Stimulated activated naive CD8-positive, alpha-beta T cell treated with anti-CD3 and anti-CD28 coated beads, Interleukin-15, Interleukin-2, amounts not matched to agents 100 ng/mL and 50 ng/mL, for 24 hours (primary cell): ENCODE results near the gene FABP1.

Experiments
- H3K27ac Mint-ChIP-seq: one replicate; pipeline ENCODE4 v1.8.0; 2021; ENCODE audit warnings: mild to moderate bottlenecking, mixed read lengths
- H3K27me3 Mint-ChIP-seq: one replicate; pipeline ENCODE4 v1.8.0; 2021; ENCODE audit warnings: mixed read lengths
- H3K36me3 Mint-ChIP-seq: one replicate; pipeline ENCODE4 v1.8.0; 2021; ENCODE audit warnings: low read depth, mixed read lengths
- H3K4me1 Mint-ChIP-seq: one replicate; pipeline ENCODE4 v1.8.0; 2021; ENCODE audit warnings: low read depth, mixed read lengths
- H3K4me3 Mint-ChIP-seq: one replicate; pipeline ENCODE4 v1.8.0; 2021; ENCODE audit warnings: mild to moderate bottlenecking, mixed read lengths
- H3K9me3 Mint-ChIP-seq: one replicate; pipeline ENCODE4 v1.8.0; 2021; ENCODE audit warnings: mixed read lengths

The FABP1 gene

GRCh38 chr2:88127888-88128653 is at the start of gene FABP1:
TSS of gene FABP1 (minus strand) at chr2:88128062. CDS start at chr2:88128017, 45 bp downstream.
- Mint-ChIP-seq H3K36me3 (no peaks in the 10 kb centered on the region), H3K27me3 (peaks cover 7% of the 10 kb centered on the region), H3K4me1 (no peaks in the 10 kb centered on the region), H3K27ac (no peak within 1 kb of the TSS), H3K4me3 (no peak within 1 kb of the TSS), H3K9me3 (no peaks in the 10 kb centered on the region)

GRCh38 chr2:88177556-88177955 is 49.7 kb upstream of the FABP1 start:
- H3K4me1 Mint-ChIP-seq, result peaks cover 12% of the 10 kb centered on the region
- no peaks in the 10 kb centered on the region for H3K27me3 Mint-ChIP-seq

GRCh38 chr2:88176352-88176984 is 48.6 kb upstream of the FABP1 start:
- Mint-ChIP-seq H3K27ac (no peak overlapping the region), H3K27me3 (no peaks in the 10 kb centered on the region)

More at GRCh38 chr2:88177556-88177955, 49.7 kb upstream of the FABP1 start:
- Mint-ChIP-seq H3K27ac (no peak overlapping the region), H3K36me3 (no peaks in the 10 kb centered on the region), H3K4me3 (no peak overlapping the region), H3K9me3 (no peaks in the 10 kb centered on the region)

GRCh38 chr2:88172882-88173281 is 45.0 kb upstream of the FABP1 start:
- Mint-ChIP-seq H3K36me3 (no peaks in the 10 kb centered on the region), H3K4me3 (no peak overlapping the region), H3K27ac (no peak overlapping the region), H3K27me3 (no peaks in the 10 kb centered on the region), H3K4me1 (peaks cover 13% of the 10 kb centered on the region), H3K9me3 (no peaks in the 10 kb centered on the region)

More at GRCh38 chr2:88176352-88176984, 48.6 kb upstream of the FABP1 start:
- no peaks in the 10 kb centered on the region for H3K36me3 Mint-ChIP-seq
- H3K4me1 Mint-ChIP-seq, result peaks cover 5% of the 10 kb centered on the region
- H3K4me3 Mint-ChIP-seq, result no peak overlapping the region
- no peaks in the 10 kb centered on the region for H3K9me3 Mint-ChIP-seq

GRCh38 chr2:88171966-88172365 is 44.1 kb upstream of the FABP1 start:
- H3K27ac Mint-ChIP-seq, result no peak overlapping the region
- H3K27me3 Mint-ChIP-seq, result no peaks in the 10 kb centered on the region
- no peaks in the 10 kb centered on the region for H3K9me3 Mint-ChIP-seq
- H3K36me3 Mint-ChIP-seq, result no peaks in the 10 kb centered on the region
- H3K4me1 Mint-ChIP-seq, result peaks cover 13% of the 10 kb centered on the region
- peak overlapping the region; percentile 80 for H3K4me3 Mint-ChIP-seq

GRCh38 chr2:88170472-88170892 is 42.6 kb upstream of the FABP1 start:
- peak overlapping the region; percentile 80 for H3K4me3 Mint-ChIP-seq
- no peaks in the 10 kb centered on the region for H3K36me3 Mint-ChIP-seq
- peak overlapping the region; percentile 83 for H3K27ac Mint-ChIP-seq
- H3K4me1 Mint-ChIP-seq, result peaks cover 13% of the 10 kb centered on the region
- no peaks in the 10 kb centered on the region for H3K9me3 Mint-ChIP-seq
- H3K27me3 Mint-ChIP-seq, result no peaks in the 10 kb centered on the region

- H3K27me3 Mint-ChIP-seq, result no peaks in the 10 kb centered on the region
- no peak overlapping the region for H3K27ac Mint-ChIP-seq
- H3K4me3 Mint-ChIP-seq, result no peak overlapping the region
- H3K9me3 Mint-ChIP-seq, result no peaks in the 10 kb centered on the region
- H3K4me1 Mint-ChIP-seq, result peaks cover 13% of the 10 kb centered on the region
- H3K36me3 Mint-ChIP-seq, result no peaks in the 10 kb centered on the region
These were observed 40.5 kb upstream of the FABP1 start for GRCh38 chr2:88168386-88168785.

- Mint-ChIP-seq H3K27ac (no peak overlapping the region), H3K9me3 (no peaks in the 10 kb centered on the region), H3K27me3 (no peaks in the 10 kb centered on the region), H3K4me1 (peaks cover 13% of the 10 kb centered on the region), H3K36me3 (no peaks in the 10 kb centered on the region), H3K4me3 (no peak overlapping the region)
These were observed 39.9 kb upstream of the FABP1 start for GRCh38 chr2:88167740-88168139.

- no peaks in the 10 kb centered on the region for H3K36me3 Mint-ChIP-seq
- no peak overlapping the region for H3K27ac Mint-ChIP-seq
- no peaks in the 10 kb centered on the region for H3K27me3 Mint-ChIP-seq
- peaks cover 3% of the 10 kb centered on the region for H3K4me1 Mint-ChIP-seq
- no peaks in the 10 kb centered on the region for H3K9me3 Mint-ChIP-seq
- H3K4me3 Mint-ChIP-seq, result no peak overlapping the region
These were observed 37.6 kb upstream of the FABP1 start for GRCh38 chr2:88165332-88166003.

GRCh38 chr2:88161446-88162244 is 33.8 kb upstream of the FABP1 start:
- Mint-ChIP-seq H3K27ac (no peak overlapping the region), H3K4me1 (no peaks in the 10 kb centered on the region), H3K27me3 (no peaks in the 10 kb centered on the region), H3K4me3 (no peak overlapping the region), H3K9me3 (no peaks in the 10 kb centered on the region), H3K36me3 (no peaks in the 10 kb centered on the region)

GRCh38 chr2:88160517-88160916 is 32.7 kb upstream of the FABP1 start:
- no peaks in the 10 kb centered on the region for H3K27me3 Mint-ChIP-seq
- no peaks in the 10 kb centered on the region for H3K36me3 Mint-ChIP-seq
- H3K4me1 Mint-ChIP-seq, result no peaks in the 10 kb centered on the region
- H3K4me3 Mint-ChIP-seq, result no peak overlapping the region
- H3K9me3 Mint-ChIP-seq, result no peaks in the 10 kb centered on the region
- H3K27ac Mint-ChIP-seq, result no peak overlapping the region

- Mint-ChIP-seq H3K27me3 (no peaks in the 10 kb centered on the region), H3K4me1 (no peaks in the 10 kb centered on the region), H3K4me3 (no peak overlapping the region), H3K27ac (no peak overlapping the region), H3K36me3 (no peaks in the 10 kb centered on the region), H3K9me3 (no peaks in the 10 kb centered on the region)
These were observed 32.1 kb upstream of the FABP1 start for GRCh38 chr2:88159955-88160415.

- Mint-ChIP-seq H3K4me1 (no peaks in the 10 kb centered on the region), H3K9me3 (no peaks in the 10 kb centered on the region), H3K27me3 (no peaks in the 10 kb centered on the region), H3K36me3 (no peaks in the 10 kb centered on the region), H3K27ac (no peak overlapping the region), H3K4me3 (no peak overlapping the region)
These were observed 31.6 kb upstream of the FABP1 start for GRCh38 chr2:88159481-88159880.

- H3K27me3 Mint-ChIP-seq, result peaks cover 19% of the 10 kb centered on the region
- H3K36me3 Mint-ChIP-seq, result peaks cover 6% of the 10 kb centered on the region
- H3K4me1 Mint-ChIP-seq, result no peaks in the 10 kb centered on the region
- H3K4me3 Mint-ChIP-seq, result no peak overlapping the region
- H3K27ac Mint-ChIP-seq, result no peak overlapping the region
- peaks cover 25% of the 10 kb centered on the region for H3K9me3 Mint-ChIP-seq
These were observed 21.1 kb upstream of the FABP1 start for GRCh38 chr2:88148929-88149438.
